CD14-positive monocyte (primary cell): ENCODE measurements around the gene ZNF710. TPM values are rescaled to one million over a fixed set of nuclear protein-coding genes. Genes with fewer than 3 reads are reported as not detected.

Source experiments
- DNase-seq, 3 donors: peaks; one replicate each; pipeline ENCODE4 v3.0.0-alpha.2; 2011 to 2022
- H2AFZ ChIP-seq: 2 replicates; pipeline ENCODE4 v1.6.0; 2012; ENCODE audit warnings: mild to moderate bottlenecking, low read depth, low read length, inconsistent platforms; ENCODE audit not compliant: insufficient read depth, poor library complexity, severe bottlenecking
- H3K27ac ChIP-seq, 2 donors: 1 replicate in 1 of 2; 2 replicates in 1 of 2; pipeline ENCODE4 v1.5.1; 2012 to 2013; ENCODE audit warnings: low read length in 2 of 2, control low read depth in 1 of 2, inconsistent platforms in 1 of 2, low read depth in 1 of 2, mild to moderate bottlenecking in 1 of 2
- H3K27me3 ChIP-seq, 2 donors: one replicate each; pipeline versions ENCODE4 v1.6.0 to v1.6.1; 2011 to 2013; ENCODE audit warnings: low read length in 2 of 2; ENCODE audit not compliant: control insufficient read depth in 2 of 2, insufficient read depth in 2 of 2
- H3K36me3 ChIP-seq, 2 donors: replicated peaks in 1 of 2; 1 replicate in 1 of 2; 2 replicates in 1 of 2; pipeline versions ENCODE4 v1.5.1 to v1.6.1; 2012 to 2013; ENCODE audit warnings: low read length in 2 of 2, control low read depth in 1 of 2, inconsistent platforms in 1 of 2, mild to moderate bottlenecking in 1 of 2; ENCODE audit not compliant: insufficient read depth in 2 of 2, control insufficient read depth in 1 of 2
- H3K4me1 ChIP-seq, 2 donors: 1 replicate in 1 of 2; 2 replicates in 1 of 2; pipeline versions ENCODE4 v1.5.1 to v1.6.1; 2012 to 2013; ENCODE audit warnings: low read length in 2 of 2, control low read depth in 1 of 2, inconsistent platforms in 1 of 2, mild to moderate bottlenecking in 1 of 2, moderate library complexity in 1 of 2; ENCODE audit not compliant: insufficient read depth in 2 of 2, control insufficient read depth in 1 of 2
- H3K4me2 ChIP-seq: replicated peaks from 2 replicates; pipeline ENCODE3; 2012; ENCODE audit warnings: low read length, moderate library complexity, mild to moderate bottlenecking; ENCODE audit not compliant: poor library complexity, severe bottlenecking; ENCODE audit errors: extremely low read depth
- H3K4me3 ChIP-seq, 3 experiments: fragments of 200-600 bp in 1 of 3; sonication (generic) in 1 of 3; replicated peaks in 1 of 3; 1 replicate in 2 of 3; 2 replicates in 1 of 3; pipeline ENCODE4 v1.5.1; 2011 to 2013; ENCODE audit warnings: low read length in 3 of 3, mild to moderate bottlenecking in 3 of 3, control low read depth in 2 of 3, low read depth in 2 of 3, inconsistent platforms in 1 of 3, moderate library complexity in 1 of 3
- H3K79me2 ChIP-seq: 2 replicates; pipeline ENCODE4 v1.6.0; 2012; ENCODE audit warnings: mild to moderate bottlenecking, control low read depth, inconsistent platforms, low read length, moderate library complexity; ENCODE audit not compliant: insufficient read depth
- H3K9ac ChIP-seq: 2 replicates; pipeline ENCODE4 v1.6.0; 2017; ENCODE audit warnings: low read length, mild to moderate bottlenecking; ENCODE audit not compliant: insufficient read depth, poor library complexity, severe bottlenecking
- H3K9me3 ChIP-seq, 2 donors: replicated peaks in 1 of 2; 1 replicate in 1 of 2; 2 replicates in 1 of 2; pipeline versions ENCODE4 v1.5.1 to v1.6.1; 2012 to 2013; ENCODE audit warnings: low read length in 2 of 2, control low read depth in 1 of 2; ENCODE audit not compliant: control insufficient read depth in 1 of 2, insufficient read depth in 1 of 2
- H4K20me1 ChIP-seq: 2 replicates; pipeline ENCODE4 v1.6.0; 2012; ENCODE audit warnings: mild to moderate bottlenecking, low read length, control low read depth, moderate library complexity; ENCODE audit not compliant: insufficient read depth
- H3K27ac Mint-ChIP-seq, 7 donors: one replicate each; pipeline ENCODE4 v1.8.0; 2020; ENCODE audit warnings: mild to moderate bottlenecking in 7 of 7, mixed read lengths in 7 of 7, moderate library complexity in 6 of 7, inconsistent platforms in 2 of 7
- H3K27me3 Mint-ChIP-seq, 3 donors: one replicate each; pipeline ENCODE4 v1.8.0; 2021 to 2022; ENCODE audit warnings: low read depth in 3 of 3, mild to moderate bottlenecking in 3 of 3, mixed read lengths in 3 of 3, moderate library complexity in 3 of 3, inconsistent platforms in 1 of 3
- H3K36me3 Mint-ChIP-seq, 2 donors: one replicate each; pipeline ENCODE4 v1.8.0; 2020; ENCODE audit warnings: mixed read lengths in 2 of 2, inconsistent platforms in 1 of 2, mild to moderate bottlenecking in 1 of 2
- H3K4me1 Mint-ChIP-seq: one replicate; pipeline ENCODE4 v1.8.0; 2020; ENCODE audit warnings: mild to moderate bottlenecking, mixed read lengths
- H3K4me3 Mint-ChIP-seq, 2 donors: one replicate each; pipeline ENCODE4 v1.8.0; 2020; ENCODE audit warnings: mild to moderate bottlenecking in 2 of 2, mixed read lengths in 2 of 2, moderate library complexity in 1 of 2
- H3K9me3 Mint-ChIP-seq, 7 donors: one replicate each; pipeline ENCODE4 v1.8.0; 2020 to 2022; ENCODE audit warnings: mixed read lengths in 7 of 7, mild to moderate bottlenecking in 6 of 7, moderate library complexity in 6 of 7, inconsistent platforms in 2 of 7
- CTCF ChIP-seq: fragments of 200-600 bp; IDR thresholded peaks from one replicate; pipeline ENCODE4 v1.8.0; 2022; ENCODE audit warnings: antibody characterized with exemption, mild to moderate bottlenecking
- WGBS: methylation state at CpG from one replicate; pipeline ENCODE4 v1.1.5; 2013; ENCODE audit warnings: missing lambda C conversion rate; ENCODE audit not compliant: insufficient coverage; 5-methylcytosine and 5-hydroxymethylcytosine counted together
- intact Hi-C, 2 donors: fragments of 100-400 bp; cut with micrococcal nuclease; formaldehyde crosslinking; loops; one replicate each; pipeline versions ENCODE4 v1.15.0 to v1.15.1; 2023
- polyA plus RNA-seq, 3 donors: library from polyadenylated mRNA; depleted of rRNA in 1 of 3; unstranded in 2 of 3; stranded (reverse) in 1 of 3; fragments of 300-500 nt in 2 of 3; fragments of >200 nt in 1 of 3; fragmentation: Illumina TruSeq in 2 of 3; gene quantifications; 1 replicate in 2 of 3; 2 replicates in 1 of 3; pipeline ENCODE4 v1.2.3, GENCODE V29; 2012 to 2021

The ZNF710 gene
- polyA plus RNA-seq, 3 donors, result 3.4 to 45.6 (median 4.8) TPM

DNA sequence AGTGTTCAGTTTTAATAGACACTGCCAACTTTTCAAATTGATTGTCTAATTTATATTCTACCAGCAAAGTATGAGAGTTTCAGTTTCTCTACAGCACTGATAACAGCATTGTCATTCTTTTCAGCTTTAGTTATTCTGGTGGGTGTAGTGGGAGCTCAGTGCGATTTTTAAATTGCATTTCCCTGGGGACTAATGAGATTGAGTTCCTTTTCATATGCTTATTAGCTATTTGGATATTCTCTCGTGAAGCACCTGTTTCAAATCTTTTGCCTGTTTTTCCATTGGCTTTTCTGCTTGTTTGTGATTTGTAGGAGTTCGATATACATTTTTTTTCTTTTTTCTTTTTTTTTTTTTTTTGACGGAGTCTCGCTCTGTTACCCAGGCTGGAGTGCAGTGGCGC lies 120.0 kb downstream of the ZNF710 start:
- Mint-ChIP-seq H3K36me3 (no peaks in the 10 kb centered on the region), H3K4me1 (no peaks in the 10 kb centered on the region), H3K4me3 (no peak overlapping the region), H3K27ac (no peak overlapping the region), H3K27me3 (peaks cover 1 to 23% (median 1%) of the 10 kb centered on the region in 3 donors), H3K9me3 (peaks cover 0 to 3% (median 2%) of the 10 kb centered on the region in 7 donors)
- no peak for DNase-seq
- intact Hi-C loops, result no loop called here
- Histone ChIP-seq H2AFZ (no peak overlapping the region), H3K79me2 (no peaks in the 10 kb centered on the region), H3K9me3 (no peaks in the 10 kb centered on the region), H3K4me2 (no peak overlapping the region), H3K4me1 (no peaks in the 10 kb centered on the region), H3K9ac (no peak overlapping the region), H4K20me1 (no peaks in the 10 kb centered on the region), H3K27ac (no peak overlapping the region), H3K27me3 (no peaks in the 10 kb centered on the region), H3K36me3 (no peaks in the 10 kb centered on the region), H3K4me3 (no peak overlapping the region)
- 80% methylated on average over 1 of the region's 6 CpGs for WGBS
- TF ChIP-seq CTCF, result no peak

DNA sequence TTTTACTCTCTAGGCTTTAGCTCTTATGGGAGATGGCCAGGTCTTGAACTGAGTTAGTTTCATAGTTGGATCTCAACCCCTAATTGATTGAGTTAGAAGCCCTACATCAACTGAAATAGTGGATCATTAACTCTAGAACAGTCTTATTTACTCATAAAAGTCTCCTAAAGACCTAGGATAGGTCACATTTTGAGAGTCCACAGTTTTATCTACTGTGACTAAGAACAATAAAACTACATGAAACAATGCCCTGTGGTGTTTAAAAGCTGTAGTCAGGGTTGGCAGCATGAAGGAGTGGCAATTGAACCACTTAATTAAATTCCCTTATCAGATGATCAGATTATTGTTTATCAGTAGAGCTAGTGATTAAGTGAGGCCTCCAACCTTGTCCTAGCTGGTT lies 123.4 kb downstream of the ZNF710 start:
- Histone ChIP-seq H3K9ac (no peak overlapping the region), H3K4me1 (no peaks in the 10 kb centered on the region), H3K79me2 (no peaks in the 10 kb centered on the region), H3K36me3 (no peaks in the 10 kb centered on the region), H3K4me2 (no peak overlapping the region), H3K4me3 (no peak overlapping the region), H2AFZ (no peak overlapping the region), H3K27ac (no peak overlapping the region), H3K27me3 (peaks cover 0 to 5% of the 10 kb centered on the region in 2 donors), H4K20me1 (no peaks in the 10 kb centered on the region), H3K9me3 (no peaks in the 10 kb centered on the region)
- intact Hi-C loops, result no loop called here
- no peaks in the 10 kb centered on the region for H3K36me3 Mint-ChIP-seq
- peaks cover 0 to 4% (median 0%) of the 10 kb centered on the region in 7 donors for H3K9me3 Mint-ChIP-seq
- TF ChIP-seq CTCF, result no peak
- peaks cover 1 to 34% (median 2%) of the 10 kb centered on the region in 3 donors for H3K27me3 Mint-ChIP-seq
- no peak overlapping the region for H3K27ac Mint-ChIP-seq
- H3K4me1 Mint-ChIP-seq, result no peaks in the 10 kb centered on the region
- DNase-seq, result no peak
- H3K4me3 Mint-ChIP-seq, result no peak overlapping the region
